GM12801 (cell line): Measurements from ENCODE around the gene CHST6.

Source experiments
- CTCF ChIP-seq: IDR thresholded peaks from one replicate; pipeline ENCODE4 v1.5.1; 2011; ENCODE audit warnings: control low read depth; ENCODE audit not compliant: insufficient read length; ENCODE audit errors: extremely low read depth

CHST6 gene

GRCh38 chr16:75494184-75494583 is 1.1 kb downstream of the CHST6 start:
- TF ChIP-seq CTCF = no peak

- no peak for TF ChIP-seq CTCF
Observed at GRCh38 chr16:75491876-75492275, 3.4 kb downstream of the CHST6 start.

- no peak for TF ChIP-seq CTCF
Observed at GRCh38 chr16:75488322-75488721, 6.9 kb downstream of the CHST6 start.

GRCh38 chr16:75486676-75487313 is 8.4 kb downstream of the CHST6 start:
- TF ChIP-seq CTCF = no peak

- no peak for TF ChIP-seq CTCF
Observed at GRCh38 chr16:75486014-75486675, 9.1 kb downstream of the CHST6 start.

- no peak for TF ChIP-seq CTCF
Observed at GRCh38 chr16:75485230-75486013, 9.8 kb downstream of the CHST6 start.

- TF ChIP-seq CTCF = no peak
Observed at GRCh38 chr16:75483222-75483621, 12.0 kb downstream of the CHST6 start.
